Measurements from ENCODE around the gene LSG1. TPM values are rescaled to one million over a fixed set of nuclear protein-coding genes. Genes with fewer than 3 reads are reported as not detected.

LSG1 gene
- total and polyA plus RNA-seq, 2 experiments from 2014 or later, result 49.2 to 57.1 TPM

DNA sequence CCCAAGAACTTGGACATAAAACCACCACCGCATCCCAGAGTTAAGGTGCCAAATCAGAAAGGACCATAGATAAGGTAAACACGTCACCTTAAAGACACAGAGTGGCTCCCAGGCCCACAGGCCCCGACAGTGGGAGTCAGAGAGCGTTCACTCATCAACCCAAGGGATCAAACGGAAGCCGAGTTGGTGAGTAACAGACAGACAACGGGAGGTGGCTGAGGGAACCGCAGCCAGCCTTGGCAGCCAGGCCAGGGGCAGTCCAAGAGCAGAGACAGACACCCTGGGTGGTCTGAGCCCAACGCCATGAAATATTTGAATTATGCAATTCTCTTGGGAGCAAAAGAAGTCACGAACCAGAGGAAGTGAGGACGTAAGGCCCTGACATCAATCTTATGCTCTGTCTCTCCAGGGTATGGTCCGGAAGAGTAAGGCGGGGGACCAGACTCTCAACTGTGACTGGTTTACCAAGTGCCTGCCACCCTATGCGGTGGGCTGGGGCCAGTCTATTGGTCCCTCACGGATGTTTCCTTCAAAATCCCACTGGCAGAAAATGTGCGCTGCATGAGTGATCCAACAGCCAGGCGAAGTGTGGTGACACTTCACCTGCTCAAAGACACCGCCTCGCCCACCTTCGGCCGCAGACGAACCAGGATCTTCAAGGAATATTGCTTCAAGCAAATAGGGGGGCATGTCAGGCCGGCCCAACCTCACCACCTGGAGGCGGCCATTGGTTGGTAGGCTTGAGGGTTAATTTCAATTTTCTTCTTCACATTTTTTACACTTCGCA lies 73.0 kb downstream of the LSG1 start (continued):
- TF ChIP-seq ZNF462 (CRISPR knock-in tag; IDR thresholded peaks at IDR 0.05) (no peak), EZH2phosphoT487 (IDR thresholded peaks at IDR 0.05; ENCODE audit: unreplicated experiment) (no peak), EZH2 (IDR thresholded peaks at IDR 0.05; ENCODE audit: low read depth, unreplicated experiment) (no peak), JUNB (IDR thresholded peaks at IDR 0.05; ENCODE audit: unreplicated experiment) (no peak), ZNF331 (CRISPR knock-in tag; IDR thresholded peaks at IDR 0.05; ENCODE audit: low read depth) (no peak)

DNA sequence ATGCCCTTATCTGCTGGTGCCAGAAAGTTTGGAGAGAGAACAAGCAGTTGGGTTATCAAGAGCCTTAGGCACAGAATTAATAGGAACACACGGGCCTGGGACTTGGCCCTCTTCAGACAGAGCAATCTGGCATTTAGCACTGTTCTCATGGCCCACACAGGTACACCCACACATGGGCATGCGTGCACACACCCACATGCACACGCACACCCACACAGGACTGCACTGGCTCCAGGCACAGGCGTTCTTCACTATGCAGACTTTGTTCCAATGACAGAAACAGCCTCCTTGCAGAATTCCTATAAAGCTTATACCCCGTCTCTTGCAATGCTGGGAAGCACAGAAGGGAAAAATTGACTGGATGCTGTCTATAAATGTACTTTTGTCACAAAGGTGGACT lies 75.1 kb downstream of the LSG1 start:
- ATAC-seq, result no peak
- TF ChIP-seq, protein P1, sequence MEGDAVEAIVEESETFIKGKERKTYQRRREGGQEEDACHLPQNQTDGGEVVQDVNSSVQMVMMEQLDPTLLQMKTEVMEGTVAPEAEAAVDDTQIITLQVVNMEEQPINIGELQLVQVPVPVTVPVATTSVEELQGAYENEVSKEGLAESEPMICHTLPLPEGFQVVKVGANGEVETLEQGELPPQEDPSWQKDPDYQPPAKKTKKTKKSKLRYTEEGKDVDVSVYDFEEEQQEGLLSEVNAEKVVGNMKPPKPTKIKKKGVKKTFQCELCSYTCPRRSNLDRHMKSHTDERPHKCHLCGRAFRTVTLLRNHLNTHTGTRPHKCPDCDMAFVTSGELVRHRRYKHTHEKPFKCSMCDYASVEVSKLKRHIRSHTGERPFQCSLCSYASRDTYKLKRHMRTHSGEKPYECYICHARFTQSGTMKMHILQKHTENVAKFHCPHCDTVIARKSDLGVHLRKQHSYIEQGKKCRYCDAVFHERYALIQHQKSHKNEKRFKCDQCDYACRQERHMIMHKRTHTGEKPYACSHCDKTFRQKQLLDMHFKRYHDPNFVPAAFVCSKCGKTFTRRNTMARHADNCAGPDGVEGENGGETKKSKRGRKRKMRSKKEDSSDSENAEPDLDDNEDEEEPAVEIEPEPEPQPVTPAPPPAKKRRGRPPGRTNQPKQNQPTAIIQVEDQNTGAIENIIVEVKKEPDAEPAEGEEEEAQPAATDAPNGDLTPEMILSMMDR (conservative IDR thresholded peaks at IDR 0.05; ENCODE audit: low read depth in 2 of 2), result no peak
- TF ChIP-seq STAT1 (IDR thresholded peaks at IDR 0.05; ENCODE audit: unreplicated experiment) (no peak), ZNF114 (CRISPR knock-in tag; IDR thresholded peaks at IDR 0.05) (no peak), NANOG (IDR thresholded peaks at IDR 0.05; ENCODE audit: borderline replicate concordance) (no peak)
- TF ChIP-seq, protein P2, sequence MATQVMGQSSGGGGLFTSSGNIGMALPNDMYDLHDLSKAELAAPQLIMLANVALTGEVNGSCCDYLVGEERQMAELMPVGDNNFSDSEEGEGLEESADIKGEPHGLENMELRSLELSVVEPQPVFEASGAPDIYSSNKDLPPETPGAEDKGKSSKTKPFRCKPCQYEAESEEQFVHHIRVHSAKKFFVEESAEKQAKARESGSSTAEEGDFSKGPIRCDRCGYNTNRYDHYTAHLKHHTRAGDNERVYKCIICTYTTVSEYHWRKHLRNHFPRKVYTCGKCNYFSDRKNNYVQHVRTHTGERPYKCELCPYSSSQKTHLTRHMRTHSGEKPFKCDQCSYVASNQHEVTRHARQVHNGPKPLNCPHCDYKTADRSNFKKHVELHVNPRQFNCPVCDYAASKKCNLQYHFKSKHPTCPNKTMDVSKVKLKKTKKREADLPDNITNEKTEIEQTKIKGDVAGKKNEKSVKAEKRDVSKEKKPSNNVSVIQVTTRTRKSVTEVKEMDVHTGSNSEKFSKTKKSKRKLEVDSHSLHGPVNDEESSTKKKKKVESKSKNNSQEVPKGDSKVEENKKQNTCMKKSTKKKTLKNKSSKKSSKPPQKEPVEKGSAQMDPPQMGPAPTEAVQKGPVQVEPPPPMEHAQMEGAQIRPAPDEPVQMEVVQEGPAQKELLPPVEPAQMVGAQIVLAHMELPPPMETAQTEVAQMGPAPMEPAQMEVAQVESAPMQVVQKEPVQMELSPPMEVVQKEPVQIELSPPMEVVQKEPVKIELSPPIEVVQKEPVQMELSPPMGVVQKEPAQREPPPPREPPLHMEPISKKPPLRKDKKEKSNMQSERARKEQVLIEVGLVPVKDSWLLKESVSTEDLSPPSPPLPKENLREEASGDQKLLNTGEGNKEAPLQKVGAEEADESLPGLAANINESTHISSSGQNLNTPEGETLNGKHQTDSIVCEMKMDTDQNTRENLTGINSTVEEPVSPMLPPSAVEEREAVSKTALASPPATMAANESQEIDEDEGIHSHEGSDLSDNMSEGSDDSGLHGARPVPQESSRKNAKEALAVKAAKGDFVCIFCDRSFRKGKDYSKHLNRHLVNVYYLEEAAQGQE (IDR thresholded peaks at IDR 0.05; ENCODE audit: unreplicated experiment), result no peak
- Histone ChIP-seq H3K4me1 (ENCODE audit: insufficient read depth) (no peaks in the 10 kb centered on the region), H3K36me3 (ENCODE audit: insufficient read depth) (no peaks in the 10 kb centered on the region), H3F3A (replicated peaks; ENCODE audit: low read depth) (no peaks in the 10 kb centered on the region), H3K79me2 (replicated peaks; ENCODE audit: insufficient read depth) (no peaks in the 10 kb centered on the region), H3K27ac (ENCODE audit: low read depth) (no peak overlapping the region), H3K4me3 (no peak overlapping the region), H2AFZ (no peak overlapping the region), H3K9me2 (ENCODE audit: insufficient read depth) (no peaks in the 10 kb centered on the region), H3K27me3 (ENCODE audit: insufficient read depth) (no peaks in the 10 kb centered on the region), H4K20me1 (replicated peaks; ENCODE audit: insufficient read depth) (no peaks in the 10 kb centered on the region), H3K4me2 (no peak overlapping the region)
- Mint-ChIP-seq H3K27ac (no peak overlapping the region), H3K4me3 (no peak overlapping the region), H3K36me3 (ENCODE audit: low read depth) (peaks cover 6% of the 10 kb centered on the region; the same call in 1 of the 3 replicates), H3K4me1 (no peaks in the 10 kb centered on the region), H3K9me3 (no peaks in the 10 kb centered on the region), H3K27me3 (ENCODE audit: insufficient read depth, low read depth, poor library complexity) (peaks cover 10% of the 10 kb centered on the region)
- DNase-seq (ENCODE audit: low spot score), result no peak
